Astrocyte (in vitro differentiated cells and primary cell): Measurements from ENCODE around the gene DIO1. TPM values are rescaled to one million over a fixed set of nuclear protein-coding genes. Genes with fewer than 3 reads are reported as not detected.

Experiments
- DNase-seq: peaks from one replicate; pipeline ENCODE4 v3.0.0-alpha.2; 2010; ENCODE audit warnings: low read depth
- FAIRE-seq: peaks from 2 replicates; lab custom pipeline; 2011; peaks lifted over from hg19 to GRCh38; lab: Jason Lieb, UNC
- H2AFZ ChIP-seq: 2 replicates; pipeline ENCODE4 v1.6.0; 2012; ENCODE audit warnings: low read depth, low read length, inconsistent platforms
- H3K27ac ChIP-seq: 2 replicates; pipeline ENCODE4 v1.5.1; 2011; ENCODE audit warnings: low read depth, low read length, inconsistent platforms
- H3K27me3 ChIP-seq: 2 replicates; pipeline ENCODE4 v1.6.0; 2011; ENCODE audit warnings: low read length, inconsistent platforms; ENCODE audit not compliant: insufficient read depth
- H3K36me3 ChIP-seq: 2 replicates; pipeline ENCODE4 v1.5.1; 2011; ENCODE audit warnings: low read length, inconsistent platforms; ENCODE audit not compliant: insufficient read depth
- H3K4me1 ChIP-seq: 2 replicates; pipeline ENCODE4 v1.5.1; 2011; ENCODE audit warnings: low read length, inconsistent platforms; ENCODE audit not compliant: insufficient read depth
- H3K4me2 ChIP-seq: 2 replicates; pipeline ENCODE4 v1.6.0; 2012; ENCODE audit warnings: low read length, inconsistent platforms
- H3K4me3 ChIP-seq: 2 replicates; pipeline ENCODE4 v1.5.1; 2011; ENCODE audit warnings: low read depth, mild to moderate bottlenecking, low read length, inconsistent platforms; ENCODE audit not compliant: insufficient read depth
- H3K79me2 ChIP-seq: 2 replicates; pipeline ENCODE4 v1.6.0; 2012; ENCODE audit warnings: mild to moderate bottlenecking, low read length, inconsistent platforms; ENCODE audit not compliant: insufficient read depth
- H3K9ac ChIP-seq: 2 replicates; pipeline ENCODE4 v1.6.0; 2012; ENCODE audit warnings: mild to moderate bottlenecking, low read length, inconsistent platforms
- H3K9me3 ChIP-seq: 2 replicates; pipeline ENCODE4 v1.5.1; 2012; ENCODE audit warnings: low read depth, mild to moderate bottlenecking, low read length, inconsistent platforms; ENCODE audit not compliant: insufficient read depth
- H4K20me1 ChIP-seq: 2 replicates; pipeline ENCODE4 v1.6.0; 2012; ENCODE audit warnings: low read length, inconsistent platforms; ENCODE audit not compliant: insufficient read depth
- H3K27ac Mint-ChIP-seq: one replicate; pipeline ENCODE4 v1.8.0; 2021; ENCODE audit warnings: mild to moderate bottlenecking, mixed read lengths; ENCODE audit not compliant: unreplicated experiment
- H3K27me3 Mint-ChIP-seq: one replicate; pipeline ENCODE4 v1.8.0; 2021; ENCODE audit warnings: low read depth, mixed read lengths; ENCODE audit not compliant: unreplicated experiment
- H3K36me3 Mint-ChIP-seq: one replicate; pipeline ENCODE4 v1.8.0; 2021; ENCODE audit warnings: low read depth, mixed read lengths; ENCODE audit not compliant: unreplicated experiment
- H3K4me1 Mint-ChIP-seq: one replicate; pipeline ENCODE4 v1.8.0; 2021; ENCODE audit warnings: low read depth, mixed read lengths; ENCODE audit not compliant: unreplicated experiment
- H3K4me3 Mint-ChIP-seq: one replicate; pipeline ENCODE4 v1.8.0; 2021; ENCODE audit warnings: mild to moderate bottlenecking, moderate library complexity, mixed read lengths; ENCODE audit not compliant: unreplicated experiment
- H3K9me3 Mint-ChIP-seq: one replicate; pipeline ENCODE4 v1.8.0; 2021; ENCODE audit warnings: mild to moderate bottlenecking, mixed read lengths; ENCODE audit not compliant: unreplicated experiment
- CTCF ChIP-seq: IDR thresholded peaks from 2 replicates; pipeline ENCODE4 v1.5.1; 2011; ENCODE audit warnings: low read depth, mild to moderate bottlenecking, inconsistent platforms, low read length, moderate library complexity; ENCODE audit not compliant: insufficient read depth
- EZH2 ChIP-seq: IDR thresholded peaks from 2 replicates; pipeline ENCODE4 v1.6.1; 2012; ENCODE audit warnings: mild to moderate bottlenecking, low read length, inconsistent platforms; ENCODE audit not compliant: insufficient read depth
- total RNA-seq: library from RNA; stranded (reverse); gene quantifications from 2 replicates; pipeline ENCODE4 v1.2.1, GENCODE V29; 2021

The DIO1 gene
- total RNA-seq, 1 donor from 2014 or later, result not detected

- peaks cover 7% of the 10 kb centered on the region for H3K27me3 Mint-ChIP-seq
- no peaks in the 10 kb centered on the region for H3K79me2 ChIP-seq
- no peak for DNase-seq
- peaks cover 8% of the 10 kb centered on the region for H3K4me1 ChIP-seq
- FAIRE-seq, result no peak
- peak overlapping the region; percentile 96 for H2AFZ ChIP-seq
- H3K27ac ChIP-seq, result no peak overlapping the region
- peak overlapping the region; percentile 90 for H3K9ac ChIP-seq
- H3K4me1 Mint-ChIP-seq, result no peaks in the 10 kb centered on the region
- peak overlapping the region; percentile 52 for H3K4me3 Mint-ChIP-seq
- no peaks in the 10 kb centered on the region for H3K27me3 ChIP-seq
- no peaks in the 10 kb centered on the region for H4K20me1 ChIP-seq
- H3K27ac Mint-ChIP-seq, result peak overlapping the region; percentile 45
- TF ChIP-seq CTCF (no peak), EZH2 (no peak)
- H3K4me3 ChIP-seq, result peak overlapping the region; percentile 81
- peaks cover 3% of the 10 kb centered on the region for H3K36me3 Mint-ChIP-seq
- no peaks in the 10 kb centered on the region for H3K36me3 ChIP-seq
- H3K4me2 ChIP-seq, result peak overlapping the region; percentile 90
- H3K9me3 Mint-ChIP-seq, result peaks cover 3% of the 10 kb centered on the region
- no peaks in the 10 kb centered on the region for H3K9me3 ChIP-seq
Measured at GRCh38 chr1:53890522-53890941, 3.5 kb upstream of the DIO1 start.

GRCh38 chr1:53891018-53891417, 3.0 kb upstream of the DIO1 start:
- TF ChIP-seq EZH2, result no peak
- TF ChIP-seq CTCF, result no peak
- FAIRE-seq (no peak), DNase-seq (no peak)
- H3K79me2 ChIP-seq, result no peaks in the 10 kb centered on the region
- no peaks in the 10 kb centered on the region for H3K36me3 ChIP-seq
- H3K9me3 ChIP-seq, result no peaks in the 10 kb centered on the region
- peaks cover 7% of the 10 kb centered on the region for H3K27me3 Mint-ChIP-seq
- no peaks in the 10 kb centered on the region for H4K20me1 ChIP-seq
- H3K4me1 Mint-ChIP-seq, result no peaks in the 10 kb centered on the region
- H3K36me3 Mint-ChIP-seq, result peaks cover 3% of the 10 kb centered on the region
- H3K9me3 Mint-ChIP-seq, result peaks cover 3% of the 10 kb centered on the region
- H2AFZ ChIP-seq, result no peak overlapping the region
- no peak overlapping the region for H3K4me3 ChIP-seq
- no peak overlapping the region for H3K9ac ChIP-seq
- no peak overlapping the region for H3K27ac ChIP-seq
- H3K27ac Mint-ChIP-seq, result no peak overlapping the region
- peak overlapping the region; percentile 52 for H3K4me3 Mint-ChIP-seq
- H3K27me3 ChIP-seq, result no peaks in the 10 kb centered on the region
- peaks cover 8% of the 10 kb centered on the region for H3K4me1 ChIP-seq
- H3K4me2 ChIP-seq, result no peak overlapping the region

- Mint-ChIP-seq H3K4me1 (peaks cover 3% of the 10 kb centered on the region), H3K27me3 (peaks cover 7% of the 10 kb centered on the region), H3K9me3 (peaks cover 3% of the 10 kb centered on the region), H3K27ac (no peak overlapping the region), H3K4me3 (no peak overlapping the region), H3K36me3 (peaks cover under 1% of the 10 kb centered on the region)
- Histone ChIP-seq H3K9ac (no peak overlapping the region), H3K4me2 (no peak overlapping the region), H3K4me1 (peaks cover 8% of the 10 kb centered on the region), H3K9me3 (no peaks in the 10 kb centered on the region), H3K27ac (no peak overlapping the region), H4K20me1 (no peaks in the 10 kb centered on the region), H3K79me2 (no peaks in the 10 kb centered on the region), H3K4me3 (no peak overlapping the region), H3K27me3 (no peaks in the 10 kb centered on the region), H3K36me3 (no peaks in the 10 kb centered on the region), H2AFZ (no peak overlapping the region)
- no peak for DNase-seq
- FAIRE-seq, result no peak
- TF ChIP-seq CTCF (no peak), EZH2 (no peak)
Measured at GRCh38 chr1:53891678-53892077, 2.3 kb upstream of the DIO1 start.
